ENCODE measurements around the gene WDR36. TPM values are rescaled to one million over a fixed set of nuclear protein-coding genes. Genes with fewer than 3 reads are reported as not detected.

The WDR36 gene
- polyA plus RNA-seq, 1 donor (not counting 4 experiments of a cell fraction or from before 2014, with no cell fraction given) = 37.8 TPM

GRCh38 chr5:111168608-111169007 is 76.5 kb downstream of the WDR36 start:
- TF ChIP-seq CTCF (optimal IDR thresholded peaks at IDR 0.05 in 1 of 3, IDR thresholded peaks at IDR 0.05 in 1 of 3, conservative IDR thresholded peaks at IDR 0.05 in 1 of 3; ENCODE audit: extremely low read depth in 1 of 3, insufficient read depth in 2 of 3, low read length in 3 of 3) (no peak), EZH2 (IDR thresholded peaks at IDR 0.05; ENCODE audit: low read length) (no peak)
- Histone ChIP-seq H3K9me3 (ENCODE audit: control insufficient read depth, low read depth, low read length) (no peaks in the 10 kb centered on the region), H3K27ac (ENCODE audit: control insufficient read depth, insufficient read depth, low read length) (no peak overlapping the region), H3K27me3 (ENCODE audit: control insufficient read depth, extremely low read depth, insufficient read depth, low read length) (peaks cover 3% of the 10 kb centered on the region), H3K4me3 (ENCODE audit: control insufficient read depth in 2 of 3, extremely low read depth in 1 of 3, insufficient read depth in 2 of 3, low read depth in 1 of 3, low read length in 3 of 3) (no peak overlapping the region), H3K9me1 (ENCODE audit: control insufficient read depth, extremely low read depth, insufficient read depth, low read length) (no peaks in the 10 kb centered on the region), H3K79me2 (ENCODE audit: control insufficient read depth, insufficient read depth, low read length) (no peaks in the 10 kb centered on the region), H4K20me1 (ENCODE audit: control insufficient read depth, extremely low read depth, insufficient read depth, low read length) (no peaks in the 10 kb centered on the region), H3K4me1 (ENCODE audit: control insufficient read depth, extremely low read depth, insufficient read depth, low read length) (no peaks in the 10 kb centered on the region), H3K4me2 (ENCODE audit: control insufficient read depth, extremely low read depth, insufficient read depth, low read depth, low read length) (no peak overlapping the region), H3K36me3 (ENCODE audit: control insufficient read depth in 2 of 2, extremely low read depth in 1 of 2, insufficient read depth in 2 of 2, low read length in 2 of 2) (no peaks in the 10 kb centered on the region), H3K9ac (ENCODE audit: control insufficient read depth, extremely low read depth, insufficient read depth, low read length) (no peak overlapping the region), H2AFZ (ENCODE audit: control insufficient read depth, low read length) (no peak overlapping the region)
- dilution Hi-C loops (cut with MboI; ENCODE audit: extremely low pct_ligation_motif_present, low sequenced_read_pairs) = no loop called here
- no peak for DNase-seq (ENCODE audit: low read depth, low spot score)
- FAIRE-seq = no peak

- Histone ChIP-seq H3K36me3 (ENCODE audit: control insufficient read depth in 2 of 2, extremely low read depth in 1 of 2, insufficient read depth in 2 of 2, low read length in 2 of 2) (no peaks in the 10 kb centered on the region), H3K9ac (ENCODE audit: control insufficient read depth, extremely low read depth, insufficient read depth, low read length) (no peak overlapping the region), H3K27me3 (ENCODE audit: control insufficient read depth, extremely low read depth, insufficient read depth, low read length) (peaks cover 3% of the 10 kb centered on the region), H3K9me1 (ENCODE audit: control insufficient read depth, extremely low read depth, insufficient read depth, low read length) (no peaks in the 10 kb centered on the region), H3K9me3 (ENCODE audit: control insufficient read depth, low read depth, low read length) (no peaks in the 10 kb centered on the region), H4K20me1 (ENCODE audit: control insufficient read depth, extremely low read depth, insufficient read depth, low read length) (no peaks in the 10 kb centered on the region), H3K4me2 (ENCODE audit: control insufficient read depth, extremely low read depth, insufficient read depth, low read depth, low read length) (no peak overlapping the region), H3K4me1 (ENCODE audit: control insufficient read depth, extremely low read depth, insufficient read depth, low read length) (no peaks in the 10 kb centered on the region), H2AFZ (ENCODE audit: control insufficient read depth, low read length) (no peak overlapping the region), H3K4me3 (ENCODE audit: control insufficient read depth in 2 of 3, extremely low read depth in 1 of 3, insufficient read depth in 2 of 3, low read depth in 1 of 3, low read length in 3 of 3) (no peak overlapping the region), H3K27ac (ENCODE audit: control insufficient read depth, insufficient read depth, low read length) (no peak overlapping the region), H3K79me2 (ENCODE audit: control insufficient read depth, insufficient read depth, low read length) (no peaks in the 10 kb centered on the region)
- dilution Hi-C loops (cut with MboI; ENCODE audit: extremely low pct_ligation_motif_present, low sequenced_read_pairs) = no loop called here
- TF ChIP-seq EZH2 (IDR thresholded peaks at IDR 0.05; ENCODE audit: low read length) (no peak), CTCF (optimal IDR thresholded peaks at IDR 0.05 in 1 of 3, IDR thresholded peaks at IDR 0.05 in 1 of 3, conservative IDR thresholded peaks at IDR 0.05 in 1 of 3; ENCODE audit: extremely low read depth in 1 of 3, insufficient read depth in 2 of 3, low read length in 3 of 3) (no peak)
- FAIRE-seq (no peak), DNase-seq (ENCODE audit: low read depth, low spot score) (no peak)
Measured at GRCh38 chr5:111169269-111169668, 77.1 kb downstream of the WDR36 start.

Data from keratinocyte (primary cell).